Mesenchymal stem cell (in vitro differentiated cells and primary cell): ENCODE measurements around the gene ARHGAP24.

Source experiments
- DNase-seq: peaks from one replicate; pipeline ENCODE4 v3.0.0-alpha.2; 2013
- H2AFZ ChIP-seq: one replicate; pipeline ENCODE4 v1.6.1; 2013; ENCODE audit warnings: low read depth, mild to moderate bottlenecking, control low read depth, inconsistent platforms, low read length, moderate library complexity
- H2AK5ac ChIP-seq: 2 replicates; pipeline ENCODE4 v1.6.1; 2013; ENCODE audit warnings: low read length, moderate library complexity, mild to moderate bottlenecking, inconsistent platforms; ENCODE audit not compliant: severe bottlenecking
- H2BK120ac ChIP-seq: one replicate; pipeline ENCODE4 v1.6.1; 2013; ENCODE audit warnings: low read depth, mild to moderate bottlenecking, inconsistent platforms, low read length, moderate library complexity
- H2BK12ac ChIP-seq, 2 experiments: one replicate each; pipeline ENCODE4 v1.6.1; 2013; ENCODE audit warnings: inconsistent platforms in 2 of 2, low read length in 2 of 2, mild to moderate bottlenecking in 2 of 2, moderate library complexity in 2 of 2, control low read depth in 1 of 2
- H2BK15ac ChIP-seq: one replicate; pipeline ENCODE4 v1.6.1; 2013; ENCODE audit warnings: mild to moderate bottlenecking, low read depth, inconsistent platforms; ENCODE audit not compliant: poor library complexity, severe bottlenecking
- H2BK5ac ChIP-seq: 2 replicates; pipeline ENCODE4 v1.6.1; 2013; ENCODE audit warnings: low read depth, mild to moderate bottlenecking, low read length, control low read depth, inconsistent platforms; ENCODE audit not compliant: poor library complexity, severe bottlenecking
- H3K14ac ChIP-seq, 2 experiments: one replicate each; pipeline ENCODE4 v1.6.1; 2013; ENCODE audit warnings: inconsistent platforms in 2 of 2, low read length in 2 of 2, control low read depth in 1 of 2, mild to moderate bottlenecking in 1 of 2, moderate library complexity in 1 of 2
- H3K18ac ChIP-seq, 2 experiments: one replicate each; pipeline ENCODE4 v1.6.1; 2013; ENCODE audit warnings: inconsistent platforms in 2 of 2, low read length in 2 of 2, control low read depth in 1 of 2, low read depth in 1 of 2, mild to moderate bottlenecking in 1 of 2
- H3K23ac ChIP-seq, 2 experiments: one replicate each; pipeline ENCODE4 v1.6.1; 2013; ENCODE audit warnings: inconsistent platforms in 2 of 2, low read length in 2 of 2, mild to moderate bottlenecking in 2 of 2, moderate library complexity in 2 of 2, control low read depth in 1 of 2
- H3K27ac ChIP-seq: 2 replicates; pipeline ENCODE4 v1.5.1; 2013; ENCODE audit warnings: mild to moderate bottlenecking, moderate library complexity, low read length, control low read depth, inconsistent platforms; ENCODE audit not compliant: poor library complexity, severe bottlenecking
- H3K27me3 ChIP-seq, 2 experiments: 2 replicates each; pipeline versions ENCODE4 v1.6.1 to v1.7.0; 2013; ENCODE audit warnings: low read length in 2 of 2, mild to moderate bottlenecking in 2 of 2, moderate library complexity in 2 of 2, control low read depth in 1 of 2, inconsistent platforms in 1 of 2; ENCODE audit not compliant: control insufficient read depth in 1 of 2, insufficient read depth in 1 of 2
- H3K36me3 ChIP-seq, 2 experiments: 2 replicates each; pipeline versions ENCODE4 v1.6.1 to v1.7.0; 2013; ENCODE audit warnings: low read length in 2 of 2, control low read depth in 1 of 2, inconsistent platforms in 1 of 2, low read depth in 1 of 2, mild to moderate bottlenecking in 1 of 2; ENCODE audit not compliant: insufficient read depth in 2 of 2, control insufficient read depth in 1 of 2
- H3K4ac ChIP-seq, 2 experiments: one replicate each; pipeline ENCODE4 v1.6.1; 2013; ENCODE audit warnings: inconsistent platforms in 2 of 2, low read length in 2 of 2, mild to moderate bottlenecking in 2 of 2, moderate library complexity in 2 of 2, control low read depth in 1 of 2, low read depth in 1 of 2
- H3K4me1 ChIP-seq: 2 replicates; pipeline ENCODE4 v1.6.1; 2013; ENCODE audit warnings: low read depth, low read length, control low read depth; ENCODE audit not compliant: control insufficient read depth, insufficient read depth
- H3K4me2 ChIP-seq: 2 replicates; pipeline ENCODE4 v1.6.1; 2013; ENCODE audit warnings: low read length, mild to moderate bottlenecking, inconsistent platforms; ENCODE audit not compliant: poor library complexity, severe bottlenecking
- H3K4me3 ChIP-seq, 2 experiments: 2 replicates each; pipeline versions ENCODE4 v1.5.1 to v1.7.0; 2013; ENCODE audit warnings: low read length in 2 of 2, mild to moderate bottlenecking in 2 of 2, control low read depth in 1 of 2, low read depth in 1 of 2; ENCODE audit not compliant: insufficient read depth in 1 of 2
- H3K79me1 ChIP-seq: replicated peaks from 2 replicates; pipeline ENCODE4 v1.6.1; 2013; ENCODE audit warnings: mild to moderate bottlenecking, control low read depth, low read length, inconsistent platforms; ENCODE audit not compliant: poor library complexity, severe bottlenecking
- H3K9ac ChIP-seq: 2 replicates; pipeline ENCODE4 v1.7.0; 2013; ENCODE audit warnings: mild to moderate bottlenecking, low read length, moderate library complexity
- H3K9me3 ChIP-seq: 2 replicates; pipeline ENCODE4 v1.7.0; 2013; ENCODE audit warnings: mild to moderate bottlenecking, low read length; ENCODE audit not compliant: control insufficient read depth
- H4K8ac ChIP-seq: one replicate; pipeline ENCODE4 v1.6.1; 2013; ENCODE audit warnings: inconsistent platforms, mild to moderate bottlenecking, low read length, moderate library complexity
- H4K91ac ChIP-seq: one replicate; pipeline ENCODE4 v1.6.1; 2013; ENCODE audit warnings: mild to moderate bottlenecking, low read length, inconsistent platforms
- WGBS: methylation state at CpG from one replicate; pipeline ENCODE4 v1.1.7; 2013; ENCODE audit warnings: mixed read lengths; 5-methylcytosine and 5-hydroxymethylcytosine counted together

ARHGAP24 gene

GRCh38 chr4:85886665-85887064 lies 411.7 kb downstream of the ARHGAP24 start:
- no CpG with 5 or more reads among the region's 1 CpG for WGBS
- no peak overlapping the region for H2BK12ac ChIP-seq
- H3K79me1 ChIP-seq: peaks cover 8% of the 10 kb centered on the region
- H2BK120ac ChIP-seq: no peak overlapping the region
- H3K27ac ChIP-seq: no peak overlapping the region
- H3K23ac ChIP-seq: no peak overlapping the region
- no peak overlapping the region for H2AFZ ChIP-seq
- H3K4ac ChIP-seq: no peak overlapping the region
- no peak overlapping the region for H2AK5ac ChIP-seq
- H3K4me3 ChIP-seq: no peak overlapping the region
- H3K9ac ChIP-seq: no peak overlapping the region
- no peaks in the 10 kb centered on the region for H3K4me1 ChIP-seq
- H3K9me3 ChIP-seq: no peaks in the 10 kb centered on the region
- H3K14ac ChIP-seq: no peak overlapping the region
- no peak for DNase-seq
- no peak overlapping the region for H4K91ac ChIP-seq
- no peaks in the 10 kb centered on the region for H3K27me3 ChIP-seq
- H2BK15ac ChIP-seq: no peak overlapping the region
- no peak overlapping the region for H4K8ac ChIP-seq
- peaks cover 0 to 16% of the 10 kb centered on the region in 2 experiments for H3K36me3 ChIP-seq
- H3K4me2 ChIP-seq: no peak overlapping the region
- no peak overlapping the region for H2BK5ac ChIP-seq
- H3K18ac ChIP-seq: no peak overlapping the region

GRCh38 chr4:85889314-85889713 lies 414.4 kb downstream of the ARHGAP24 start:
- Histone ChIP-seq H3K27me3 (no peaks in the 10 kb centered on the region), H3K4me3 (no peak overlapping the region), H3K4me1 (no peaks in the 10 kb centered on the region), H4K91ac (no peak overlapping the region), H3K14ac (no peak overlapping the region), H3K36me3 (peaks cover 0 to 7% of the 10 kb centered on the region in 2 experiments), H2BK12ac (no peak overlapping the region), H3K79me1 (peaks cover 7% of the 10 kb centered on the region), H3K23ac (no peak overlapping the region), H3K9ac (no peak overlapping the region), H2BK120ac (no peak overlapping the region), H3K4ac (no peak overlapping the region), H2AFZ (no peak overlapping the region), H3K18ac (no peak overlapping the region), H3K9me3 (no peaks in the 10 kb centered on the region), H3K4me2 (no peak overlapping the region), H2BK5ac (no peak overlapping the region), H3K27ac (no peak overlapping the region), H2BK15ac (no peak overlapping the region), H2AK5ac (no peak overlapping the region), H4K8ac (no peak overlapping the region)
- 89% methylated on average over 1 of the region's 3 CpGs for WGBS
- DNase-seq: no peak

DNA sequence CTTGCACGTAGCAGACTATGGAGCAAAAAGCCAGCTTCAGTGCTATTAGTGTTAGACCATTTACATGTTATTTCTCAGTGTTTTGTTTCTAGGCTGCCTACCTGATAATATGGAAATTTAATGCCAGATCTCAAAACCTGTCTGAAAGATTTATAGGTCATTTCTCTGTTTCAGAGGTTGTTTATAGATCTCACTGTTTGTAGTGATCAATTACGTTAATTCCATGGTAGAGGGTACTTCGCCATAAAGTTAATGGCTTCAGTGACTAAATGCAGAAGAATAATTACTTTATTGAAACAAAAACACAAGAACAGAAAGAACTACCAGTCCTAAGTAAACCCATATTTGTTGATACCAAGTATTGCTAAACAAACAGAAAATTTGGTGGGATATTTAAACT lies 420.8 kb downstream of the ARHGAP24 start:
- no peak overlapping the region for H4K8ac ChIP-seq
- peaks cover 6% of the 10 kb centered on the region for H3K79me1 ChIP-seq
- H2BK12ac ChIP-seq: no peak overlapping the region
- no peak overlapping the region for H3K4me2 ChIP-seq
- no peak overlapping the region for H3K9ac ChIP-seq
- H4K91ac ChIP-seq: no peak overlapping the region
- no peak overlapping the region for H3K4me3 ChIP-seq
- no peak overlapping the region for H3K27ac ChIP-seq
- no peak overlapping the region for H2BK5ac ChIP-seq
- no peak for DNase-seq
- H2BK15ac ChIP-seq: no peak overlapping the region
- H3K4ac ChIP-seq: no peak overlapping the region
- peaks cover 0 to 2% of the 10 kb centered on the region in 2 experiments for H3K36me3 ChIP-seq
- peaks cover 3% of the 10 kb centered on the region for H3K4me1 ChIP-seq
- H3K9me3 ChIP-seq: no peaks in the 10 kb centered on the region
- no peak overlapping the region for H2AFZ ChIP-seq
- H3K27me3 ChIP-seq: no peaks in the 10 kb centered on the region
- no peak overlapping the region for H3K14ac ChIP-seq
- H3K23ac ChIP-seq: no peak overlapping the region
- no peak overlapping the region for H2BK120ac ChIP-seq
- 100% methylated on average over 1 of the region's 3 CpGs for WGBS
- H2AK5ac ChIP-seq: no peak overlapping the region
- H3K18ac ChIP-seq: no peak overlapping the region

- no peak for DNase-seq
- Histone ChIP-seq H3K23ac (no peak overlapping the region), H2BK120ac (no peak overlapping the region), H3K4me3 (no peak overlapping the region), H3K27me3 (no peaks in the 10 kb centered on the region), H3K4me1 (peaks cover 3% of the 10 kb centered on the region), H3K4ac (no peak overlapping the region), H4K8ac (no peak overlapping the region), H4K91ac (no peak overlapping the region), H2BK15ac (no peak overlapping the region), H2BK12ac (no peak overlapping the region), H3K18ac (no peak overlapping the region), H3K9ac (no peak overlapping the region), H3K9me3 (no peaks in the 10 kb centered on the region), H2BK5ac (no peak overlapping the region), H2AK5ac (no peak overlapping the region), H3K14ac (no peak overlapping the region), H2AFZ (no peak overlapping the region), H3K79me1 (peaks cover 6% of the 10 kb centered on the region), H3K36me3 (peaks cover 0 to 3% of the 10 kb centered on the region in 2 experiments), H3K4me2 (no peak overlapping the region), H3K27ac (no peak overlapping the region)
- WGBS: 93% methylated on average over 2 of the region's 4 CpGs
These were observed 423.3 kb downstream of the ARHGAP24 start for GRCh38 chr4:85898231-85898630.
